ENCODE data around the gene TRIM71.
A peak's percentile ranks its signal among the peaks of the same experiment; 100 is the strongest.

TRIM71 gene

DNA sequence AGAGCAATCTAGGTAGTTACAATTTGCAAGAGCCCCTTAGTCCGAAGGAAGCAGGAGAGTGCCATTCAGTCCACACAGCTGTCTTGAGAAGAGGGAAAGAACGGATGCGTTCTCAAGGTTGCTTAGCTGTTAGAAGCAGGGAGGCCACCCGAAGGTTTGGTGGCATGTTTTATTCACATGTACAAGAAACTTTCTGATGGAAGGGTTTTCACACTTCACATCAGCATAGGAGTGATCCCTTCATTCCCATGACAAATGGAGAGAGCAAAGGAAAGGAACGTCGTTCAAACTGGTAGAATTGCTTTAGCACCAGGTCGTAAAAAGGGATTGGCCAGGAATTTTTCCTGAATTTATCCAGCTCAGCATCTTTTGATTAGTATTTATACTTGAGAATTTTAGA lies 53.5 kb downstream of the TRIM71 start:
- Histone ChIP-seq H3K79me2 (ENCODE audit: control insufficient read depth, low read length) (no peaks in the 10 kb centered on the region), H3K27me3 (ENCODE audit: control insufficient read depth, low read length) (peaks cover 10% of the 10 kb centered on the region; the same call in 1 of the 2 replicates), H3K4me1 (ENCODE audit: control insufficient read depth, low read length) (no peaks in the 10 kb centered on the region), H3K4me3 (ENCODE audit: low read length) (no peak overlapping the region), H3K36me3 (ENCODE audit: control insufficient read depth, low read length) (no peaks in the 10 kb centered on the region), H3K9me2 (replicated peaks; ENCODE audit: control insufficient read depth, low read length) (no peaks in the 10 kb centered on the region), H3K4me2 (ENCODE audit: low read length) (no peak overlapping the region), H3K27ac (ENCODE audit: low read depth, low read length) (no peak overlapping the region), H3F3A (ENCODE audit: control insufficient read depth, insufficient read depth) (no peaks in the 10 kb centered on the region), H4K20me1 (ENCODE audit: control insufficient read depth, insufficient read depth, low read depth, low read length) (no peaks in the 10 kb centered on the region), H3K9me3 (ENCODE audit: control insufficient read depth, insufficient read depth, low read length) (no peaks in the 10 kb centered on the region)
- TF ChIP-seq, protein P1, sequence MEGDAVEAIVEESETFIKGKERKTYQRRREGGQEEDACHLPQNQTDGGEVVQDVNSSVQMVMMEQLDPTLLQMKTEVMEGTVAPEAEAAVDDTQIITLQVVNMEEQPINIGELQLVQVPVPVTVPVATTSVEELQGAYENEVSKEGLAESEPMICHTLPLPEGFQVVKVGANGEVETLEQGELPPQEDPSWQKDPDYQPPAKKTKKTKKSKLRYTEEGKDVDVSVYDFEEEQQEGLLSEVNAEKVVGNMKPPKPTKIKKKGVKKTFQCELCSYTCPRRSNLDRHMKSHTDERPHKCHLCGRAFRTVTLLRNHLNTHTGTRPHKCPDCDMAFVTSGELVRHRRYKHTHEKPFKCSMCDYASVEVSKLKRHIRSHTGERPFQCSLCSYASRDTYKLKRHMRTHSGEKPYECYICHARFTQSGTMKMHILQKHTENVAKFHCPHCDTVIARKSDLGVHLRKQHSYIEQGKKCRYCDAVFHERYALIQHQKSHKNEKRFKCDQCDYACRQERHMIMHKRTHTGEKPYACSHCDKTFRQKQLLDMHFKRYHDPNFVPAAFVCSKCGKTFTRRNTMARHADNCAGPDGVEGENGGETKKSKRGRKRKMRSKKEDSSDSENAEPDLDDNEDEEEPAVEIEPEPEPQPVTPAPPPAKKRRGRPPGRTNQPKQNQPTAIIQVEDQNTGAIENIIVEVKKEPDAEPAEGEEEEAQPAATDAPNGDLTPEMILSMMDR (IDR thresholded peaks at IDR 0.05; ENCODE audit: low read depth, low read length, poor library complexity, severe bottlenecking) = no peak
- no peak for TF ChIP-seq EZH2phosphoT487 (IDR thresholded peaks at IDR 0.05; ENCODE audit: borderline replicate concordance, low read length)

GRCh38 chr3:32872487-32873382 lies 54.9 kb downstream of the TRIM71 start:
- TF ChIP-seq, protein P1 (IDR thresholded peaks at IDR 0.05; ENCODE audit: low read depth, low read length, poor library complexity, severe bottlenecking) = no peak
- TF ChIP-seq EZH2phosphoT487 (IDR thresholded peaks at IDR 0.05; ENCODE audit: borderline replicate concordance, low read length) = no peak
- no peak overlapping the region for H3K27ac ChIP-seq (ENCODE audit: low read depth, low read length)
- H3K79me2 ChIP-seq (ENCODE audit: control insufficient read depth, low read length) = no peaks in the 10 kb centered on the region
- H3K4me2 ChIP-seq (ENCODE audit: low read length) = no peak overlapping the region
- H3K9me2 ChIP-seq (replicated peaks; ENCODE audit: control insufficient read depth, low read length) = no peaks in the 10 kb centered on the region
- H4K20me1 ChIP-seq (ENCODE audit: control insufficient read depth, insufficient read depth, low read depth, low read length) = no peaks in the 10 kb centered on the region
- no peaks in the 10 kb centered on the region for H3F3A ChIP-seq (ENCODE audit: control insufficient read depth, insufficient read depth)
- no peak overlapping the region for H3K4me3 ChIP-seq (ENCODE audit: low read length)
- H3K9me3 ChIP-seq (ENCODE audit: control insufficient read depth, insufficient read depth, low read length) = no peaks in the 10 kb centered on the region
- H3K27me3 ChIP-seq (ENCODE audit: control insufficient read depth, low read length) = peaks cover 10% of the 10 kb centered on the region; the same call in 1 of the 2 replicates
- H3K36me3 ChIP-seq (ENCODE audit: control insufficient read depth, low read length) = no peaks in the 10 kb centered on the region
- H3K4me1 ChIP-seq (ENCODE audit: control insufficient read depth, low read length) = no peaks in the 10 kb centered on the region

GRCh38 chr3:32873531-32874130 lies 55.8 kb downstream of the TRIM71 start:
- Histone ChIP-seq H3K27me3 (ENCODE audit: control insufficient read depth, low read length) (peaks cover 10% of the 10 kb centered on the region; the same call in 1 of the 2 replicates), H3K4me2 (ENCODE audit: low read length) (no peak overlapping the region), H3K9me3 (ENCODE audit: control insufficient read depth, insufficient read depth, low read length) (no peaks in the 10 kb centered on the region), H3K4me1 (ENCODE audit: control insufficient read depth, low read length) (no peaks in the 10 kb centered on the region), H3K4me3 (ENCODE audit: low read length) (no peak overlapping the region), H3F3A (ENCODE audit: control insufficient read depth, insufficient read depth) (no peaks in the 10 kb centered on the region), H3K27ac (ENCODE audit: low read depth, low read length) (no peak overlapping the region), H3K79me2 (ENCODE audit: control insufficient read depth, low read length) (no peaks in the 10 kb centered on the region), H3K36me3 (ENCODE audit: control insufficient read depth, low read length) (no peaks in the 10 kb centered on the region), H3K9me2 (replicated peaks; ENCODE audit: control insufficient read depth, low read length) (no peaks in the 10 kb centered on the region), H4K20me1 (ENCODE audit: control insufficient read depth, insufficient read depth, low read depth, low read length) (no peaks in the 10 kb centered on the region)
- no peak for TF ChIP-seq EZH2phosphoT487 (IDR thresholded peaks at IDR 0.05; ENCODE audit: borderline replicate concordance, low read length)
- TF ChIP-seq, protein P1 (IDR thresholded peaks at IDR 0.05; ENCODE audit: low read depth, low read length, poor library complexity, severe bottlenecking) = peak; percentile 16
